ENCODE results near the gene COL4A3.
A peak's percentile ranks its signal among the peaks of the same experiment; 100 is the strongest.
"Not testable (repeated sequence)": the region's sequence is repeated elsewhere in the genome, so short reads cannot be mapped to it uniquely, and the experiment has no call there.

COL4A3 gene

DNA sequence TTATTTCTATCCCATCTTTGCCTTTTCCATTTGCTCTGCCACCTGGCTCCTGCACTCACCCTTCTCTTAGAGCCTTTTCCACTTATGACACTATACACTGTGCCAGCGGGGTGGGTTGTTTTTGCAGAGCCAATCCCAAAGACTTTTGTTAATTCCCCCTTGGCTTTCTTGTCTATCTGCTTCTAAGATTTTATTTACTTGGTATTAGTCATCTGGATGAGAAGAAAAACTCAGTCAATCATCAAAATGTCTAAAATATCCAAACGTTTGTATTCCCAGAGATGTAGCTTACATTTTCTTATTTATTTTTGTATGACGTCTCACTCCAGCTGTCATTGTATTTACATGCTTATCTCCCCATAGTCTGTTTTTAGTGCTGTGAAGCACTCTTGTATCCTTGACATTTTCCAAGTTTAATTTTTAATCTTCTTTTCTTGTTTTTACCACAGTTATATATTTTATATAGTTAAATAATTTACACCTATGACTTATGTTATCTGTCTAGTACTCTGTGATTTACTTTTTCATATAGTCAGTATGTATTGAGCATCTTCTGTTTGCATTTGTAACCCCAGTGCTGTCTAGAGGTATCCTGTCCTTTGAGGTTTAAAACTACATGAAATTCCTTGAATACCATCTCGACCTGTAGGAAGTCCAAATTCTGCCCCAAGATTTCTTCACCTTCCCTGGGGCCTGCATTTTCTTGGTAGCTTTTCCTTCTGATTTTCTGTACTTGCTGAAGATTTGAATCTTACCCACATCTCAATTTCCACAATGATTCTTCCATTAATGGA lies 55.1 kb downstream of the COL4A3 start:
- no peak for DNase-seq

DNA sequence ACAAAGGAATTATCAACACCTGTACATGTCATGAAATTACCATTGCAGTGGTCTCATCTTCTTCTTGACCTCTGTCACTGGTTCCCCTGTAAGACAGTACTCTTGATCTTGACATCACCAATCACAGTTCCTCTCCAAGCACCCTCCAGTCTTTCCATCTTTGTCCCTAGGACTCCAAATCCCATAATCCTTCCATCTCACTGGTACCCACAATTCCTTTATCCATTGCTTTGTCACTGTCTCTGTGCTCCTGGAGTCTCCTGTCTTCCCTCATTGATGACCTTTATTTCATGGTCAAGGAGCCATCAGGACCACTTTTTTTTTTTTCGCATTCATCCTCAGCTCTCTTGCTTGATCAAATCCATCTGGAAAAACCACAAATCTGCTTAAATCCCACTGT lies 56.7 kb downstream of the COL4A3 start:
- no peak for DNase-seq

DNA sequence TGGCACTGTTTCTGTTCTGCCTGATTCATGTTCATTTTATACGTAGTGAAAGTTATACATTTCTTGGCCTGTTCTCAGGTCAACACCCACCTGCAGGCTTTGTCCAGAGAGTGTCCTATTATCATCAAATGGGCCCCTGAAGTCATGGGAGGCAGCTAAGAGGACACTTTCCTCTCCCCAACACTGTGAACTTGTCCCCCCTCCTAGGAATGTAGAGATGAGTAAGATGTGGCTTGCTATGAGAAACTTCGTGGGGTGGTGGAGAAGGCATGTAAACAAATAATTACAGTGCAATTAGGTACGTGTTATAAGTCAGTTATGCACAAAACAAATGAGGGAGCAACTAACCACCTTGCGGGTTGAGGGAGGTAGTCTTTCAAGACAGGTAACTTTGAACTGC lies 57.9 kb downstream of the COL4A3 start:
- no peak for DNase-seq

DNA sequence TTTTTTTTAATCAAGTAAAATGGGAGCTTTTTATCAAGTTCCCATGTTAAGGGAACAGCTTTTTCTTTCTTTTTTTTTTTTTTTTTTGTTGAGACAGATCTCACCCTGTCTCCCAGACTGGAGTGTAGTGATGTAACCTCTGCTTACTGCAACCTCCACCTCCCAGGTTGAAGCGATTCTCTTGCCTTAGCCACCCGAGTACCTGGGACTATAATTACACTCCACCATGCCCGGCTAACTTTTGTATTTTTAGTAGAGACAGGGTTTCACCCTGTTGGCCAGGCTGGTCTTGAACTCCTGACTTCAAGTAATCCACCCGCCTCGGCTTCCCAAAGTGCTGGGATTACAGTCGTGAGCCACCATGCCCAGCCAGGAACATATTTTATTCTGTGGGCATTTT lies 61.2 kb downstream of the COL4A3 start:
- not testable (repeated sequence) for DNase-seq

DNA sequence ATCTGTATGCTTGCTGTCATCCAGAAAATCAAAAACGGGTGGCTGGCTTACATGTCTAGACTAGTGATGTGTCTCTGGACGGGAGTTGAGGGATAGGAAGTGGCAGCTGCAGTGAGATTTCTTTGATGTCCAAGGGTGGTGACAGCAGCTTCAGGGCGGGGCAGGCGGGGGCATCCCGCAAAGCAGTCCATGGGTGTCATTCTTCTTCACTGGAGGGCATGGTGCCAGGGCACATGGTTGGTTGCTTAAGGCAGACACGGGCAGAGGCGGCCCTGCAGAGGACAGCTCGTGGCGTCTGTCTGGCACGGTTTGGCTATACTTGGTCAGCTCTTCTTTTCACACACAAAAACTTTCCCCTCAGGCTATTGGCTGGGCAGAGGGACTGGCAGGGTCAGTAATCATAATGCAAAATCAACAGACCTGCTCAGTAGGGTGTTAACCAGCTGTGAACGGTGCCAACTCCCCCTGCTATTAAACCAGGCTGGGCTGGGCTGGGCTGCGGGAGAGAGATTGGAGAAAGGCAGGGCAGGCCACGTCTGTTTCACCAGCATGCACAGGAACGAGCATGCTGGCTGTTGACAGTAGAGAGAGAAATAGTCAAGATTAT lies 63.7 kb downstream of the COL4A3 start:
- no peak for DNase-seq

DNA sequence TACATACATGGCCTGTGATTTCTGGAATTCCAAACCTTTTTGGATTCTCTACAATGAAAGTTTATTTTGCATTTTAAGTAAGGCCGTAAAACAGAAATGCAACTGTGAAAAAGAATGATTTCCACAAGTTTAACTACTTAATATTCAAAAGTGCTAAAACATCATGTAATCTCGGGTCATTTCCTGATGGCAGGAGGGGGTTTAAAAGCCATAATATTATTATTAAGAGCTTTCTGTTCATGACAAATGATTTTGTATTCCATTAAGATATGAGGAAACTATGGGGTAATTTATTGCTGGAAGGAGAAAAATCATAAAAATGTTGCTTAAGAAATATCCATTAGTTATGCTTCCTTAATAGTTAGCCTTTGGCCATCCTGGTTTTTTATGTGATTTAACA lies 65.7 kb downstream of the COL4A3 start:
- no peak for DNase-seq

DNA sequence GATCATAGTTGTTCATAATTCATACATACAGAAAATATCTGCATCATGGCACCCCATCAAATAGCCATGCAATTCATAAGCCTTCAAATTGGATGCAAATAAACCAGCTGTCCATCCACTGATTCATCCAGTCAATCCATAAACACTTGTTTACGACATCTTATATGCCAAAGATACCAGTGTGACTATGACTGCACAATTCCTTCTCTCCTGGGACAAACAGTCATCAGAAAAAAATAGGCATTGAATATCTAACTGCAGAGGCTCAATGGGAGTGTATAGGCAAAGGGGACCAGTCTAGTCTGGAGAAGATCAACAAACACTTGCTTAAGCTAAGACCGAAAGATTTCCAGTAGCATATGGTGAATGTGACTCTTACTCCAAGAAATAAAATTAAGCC lies 70.0 kb downstream of the COL4A3 start:
- DNase-seq = no peak

DNA sequence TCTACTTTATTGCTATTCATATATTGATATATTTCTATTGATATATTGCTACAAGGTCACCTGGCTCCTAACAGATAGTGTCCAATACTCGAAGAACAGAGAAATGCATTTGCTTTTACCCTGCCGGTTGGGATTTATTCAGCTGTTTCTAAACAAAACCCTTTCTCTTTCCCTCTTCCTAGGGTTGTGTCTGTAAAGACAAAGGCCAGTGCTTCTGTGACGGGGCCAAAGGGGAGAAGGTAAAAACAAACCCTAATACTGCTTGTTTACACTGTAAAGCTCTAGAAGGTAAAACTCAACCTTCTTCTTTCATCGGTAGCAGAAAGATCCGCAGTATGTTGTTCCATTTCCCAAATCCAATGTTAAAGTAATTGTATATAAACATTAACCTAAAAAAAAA lies 73.4 kb downstream of the COL4A3 start:
- no peak for DNase-seq

DNA sequence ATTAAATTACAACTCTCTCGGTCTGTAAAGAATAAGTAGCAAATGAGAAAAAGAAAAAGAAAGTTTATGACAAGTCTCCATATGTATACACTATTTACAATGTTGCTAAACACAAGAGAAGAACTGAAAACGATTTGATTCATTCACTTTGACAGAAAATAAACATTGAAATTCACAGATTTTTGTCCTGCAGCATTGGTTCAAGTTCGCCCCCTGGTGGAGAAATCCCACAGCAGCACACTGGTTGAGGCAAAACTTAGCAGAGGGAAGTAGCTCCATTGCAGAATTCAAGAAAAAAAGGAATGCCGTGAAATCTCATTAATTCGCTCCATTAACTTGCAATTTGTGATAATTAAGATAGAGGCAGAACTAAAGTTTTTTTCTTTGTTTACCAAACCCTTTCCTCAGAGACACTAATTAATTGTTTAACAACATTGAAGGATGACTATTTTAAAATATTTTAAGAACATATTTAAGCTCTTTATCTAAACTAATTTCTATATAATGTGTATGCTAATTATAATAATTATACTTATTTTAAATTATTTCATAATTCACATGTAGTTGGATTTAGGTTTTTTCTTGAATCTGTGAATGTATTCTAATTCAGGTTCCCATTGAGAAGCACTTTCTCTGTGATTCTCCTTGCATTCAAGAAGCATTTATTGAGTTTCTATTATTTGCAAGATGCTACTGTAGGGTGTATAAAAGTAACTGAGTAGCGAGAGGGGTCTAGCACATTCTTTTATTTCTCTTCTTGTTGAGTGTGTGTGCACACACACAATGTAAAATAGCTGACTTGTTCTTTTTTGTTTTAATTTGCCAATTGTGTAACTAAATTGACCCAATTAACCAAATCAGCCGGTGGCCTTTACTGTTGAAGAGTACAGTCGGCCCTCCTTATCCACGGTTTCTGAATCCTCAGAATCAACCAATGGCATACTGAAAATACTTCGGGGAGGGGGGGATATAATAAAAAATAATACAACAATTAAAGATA lies 74.1 kb downstream of the COL4A3 start:
- DNase-seq = peak; percentile 47

DNA sequence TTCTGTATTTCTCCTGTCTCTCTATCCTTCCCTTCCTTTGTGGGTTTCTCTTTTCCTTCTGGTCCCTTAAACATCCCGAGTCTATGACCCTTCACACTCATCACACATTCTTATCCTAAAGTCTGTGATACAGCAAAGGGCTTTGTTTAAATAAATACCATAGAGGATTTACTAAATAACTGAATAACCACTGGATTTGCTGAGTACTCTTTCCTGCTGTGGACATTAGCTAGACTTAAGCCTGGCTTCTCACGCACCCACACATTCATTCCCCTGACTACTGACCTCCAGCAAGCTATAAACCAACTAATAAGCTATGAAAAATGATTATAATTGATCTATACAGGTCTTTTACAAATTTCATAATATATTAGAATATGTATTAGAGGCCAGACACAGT lies 76.6 kb downstream of the COL4A3 start:
- DNase-seq = no peak

DNA sequence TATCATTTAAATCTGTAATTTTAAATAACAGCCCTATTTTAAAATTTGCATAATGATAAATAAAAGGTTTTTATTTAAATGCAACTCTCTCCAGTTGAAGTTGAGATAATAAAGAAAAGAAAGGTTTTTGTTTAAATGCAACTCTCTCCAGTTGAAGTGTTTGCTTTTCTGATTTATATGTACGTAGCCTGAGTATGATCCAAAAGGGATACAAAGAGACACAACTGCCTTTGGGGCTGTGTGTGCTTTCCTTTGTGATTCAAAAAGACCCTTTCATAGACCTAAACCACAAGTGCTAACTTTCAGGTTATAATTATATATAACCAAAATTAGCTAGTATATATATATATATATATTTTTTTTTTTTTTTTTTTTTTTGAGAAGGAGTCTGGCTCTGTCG lies 84.5 kb downstream of the COL4A3 start:
- no peak for DNase-seq

DNA sequence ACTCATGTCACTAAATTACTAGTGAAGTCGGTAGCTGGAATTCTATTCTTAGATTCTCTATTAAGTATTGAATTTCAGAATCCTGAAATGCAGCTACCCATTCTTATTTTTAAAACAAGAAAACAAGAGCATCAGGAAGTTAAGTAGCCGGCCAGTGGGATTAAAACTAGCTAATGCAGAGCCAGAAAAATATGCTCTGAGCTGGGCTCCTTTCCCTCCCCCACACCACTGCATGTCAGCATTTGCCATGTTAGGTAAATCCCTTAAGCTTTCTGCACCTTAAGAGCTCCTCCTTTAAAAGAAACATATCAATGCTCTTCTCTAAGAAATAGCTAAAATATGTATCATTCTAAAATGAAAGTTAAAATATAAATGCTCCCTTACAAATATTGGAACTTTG lies 88.4 kb downstream of the COL4A3 start:
- no peak for DNase-seq

DNA sequence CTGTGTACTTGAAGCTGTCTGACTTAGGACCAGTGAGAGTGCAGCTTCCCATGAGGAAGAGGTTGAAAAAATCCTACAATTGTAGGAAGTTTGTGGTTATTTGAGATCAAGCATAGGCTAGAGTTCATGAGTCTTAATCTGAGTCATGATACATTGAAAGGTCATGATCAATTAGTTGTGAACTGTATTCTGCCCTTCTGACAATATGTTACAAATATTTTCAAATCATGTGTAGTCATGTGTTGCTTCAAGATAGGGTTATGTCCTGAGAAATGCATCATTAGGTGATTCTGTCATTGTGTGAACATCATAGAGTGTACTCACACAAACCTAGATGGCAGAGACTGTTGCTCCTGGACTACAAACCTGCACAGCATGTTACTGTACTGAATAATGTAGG lies 92.2 kb downstream of the COL4A3 start:
- no peak for DNase-seq

DNA sequence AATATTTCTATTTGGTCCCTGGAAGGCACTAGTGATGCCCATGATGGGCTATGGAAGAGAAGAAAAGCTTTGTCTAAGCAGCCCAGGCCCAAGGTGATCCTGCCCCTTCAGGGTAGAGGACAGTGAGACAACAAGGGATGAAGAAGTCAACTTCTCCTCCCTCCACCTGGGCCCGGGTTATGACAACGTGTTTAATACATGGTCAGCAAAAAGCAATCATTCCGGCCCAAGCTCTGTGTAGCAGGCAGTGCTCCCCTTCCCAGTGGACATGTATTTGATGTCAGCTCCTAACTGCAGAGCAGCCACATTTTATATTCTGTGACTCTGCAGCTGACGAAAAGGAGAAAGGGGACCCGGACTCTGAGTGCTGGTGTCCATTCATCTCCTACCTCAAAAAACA lies 93.4 kb downstream of the COL4A3 start:
- no peak for DNase-seq

DNA sequence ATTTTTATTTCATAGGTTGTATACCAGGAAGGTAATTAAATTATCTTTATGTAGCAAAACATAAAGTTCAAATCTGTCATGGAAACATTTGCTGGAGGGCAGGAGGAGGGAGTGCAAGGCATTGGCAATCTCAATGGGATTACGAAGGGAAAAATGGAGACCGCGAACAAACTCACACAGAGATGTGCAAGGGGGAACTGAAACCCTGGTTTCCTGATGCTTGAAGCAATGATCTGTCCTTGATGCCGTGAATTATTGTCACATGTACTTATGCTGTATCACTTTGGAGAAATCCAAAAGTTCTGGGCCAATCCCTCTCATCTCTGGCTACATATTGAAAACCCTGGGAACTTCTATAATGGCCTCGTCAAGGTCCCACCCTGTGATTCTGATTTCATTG lies 95.6 kb downstream of the COL4A3 start:
- no peak for DNase-seq

DNA sequence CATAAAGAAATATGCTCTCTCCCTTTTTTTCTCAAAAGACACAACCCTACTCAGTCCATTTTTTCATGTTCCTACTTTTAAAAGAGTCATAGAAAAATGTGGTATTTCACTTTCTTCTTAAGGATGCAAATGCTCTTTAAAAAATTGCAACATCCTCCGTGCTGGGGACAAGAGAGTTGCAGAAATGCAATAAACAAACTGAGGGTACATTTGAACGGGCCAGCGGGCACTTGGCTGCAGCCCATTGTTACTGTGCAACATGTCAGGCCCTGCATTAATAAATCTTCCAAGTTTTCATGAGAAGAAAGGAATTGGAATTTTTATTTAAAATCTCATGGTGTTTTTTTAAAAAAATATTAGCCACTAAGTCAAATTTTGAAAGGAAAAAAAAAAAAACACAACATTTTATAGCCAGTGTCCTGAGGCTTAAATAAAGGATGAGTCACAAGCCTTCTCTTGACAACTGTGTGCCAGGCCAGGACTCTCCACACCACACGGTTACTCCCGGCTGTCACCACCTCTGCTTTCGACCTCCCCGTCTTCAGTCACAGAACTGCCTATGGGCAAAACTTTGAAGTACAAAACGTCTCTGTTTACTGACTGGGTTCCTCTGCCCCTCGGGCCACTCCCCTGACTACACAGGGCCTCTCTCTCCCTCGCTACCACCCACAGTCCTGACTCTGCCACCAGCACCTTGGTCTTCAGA lies 103.1 kb downstream of the COL4A3 start:
- no peak for DNase-seq

DNA sequence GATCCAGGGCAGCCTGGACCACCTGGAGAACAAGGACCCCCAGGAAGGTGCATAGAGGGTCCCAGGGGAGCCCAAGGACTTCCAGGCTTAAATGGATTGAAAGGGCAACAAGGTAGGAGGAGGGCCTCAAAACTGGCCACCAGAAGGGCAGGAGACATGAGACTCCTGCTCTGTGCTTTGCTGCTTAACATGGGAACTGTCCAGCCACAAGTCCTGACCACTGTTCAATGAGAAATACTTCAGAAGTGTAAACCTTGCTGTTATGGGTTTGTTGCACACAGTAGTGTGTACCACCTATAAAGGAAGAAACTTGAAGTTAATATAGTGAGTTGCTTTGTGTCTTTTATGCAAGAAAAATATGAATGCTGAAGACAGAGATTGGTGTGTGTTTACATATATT lies 116.5 kb downstream of the COL4A3 start:
- DNase-seq = no peak

DNA sequence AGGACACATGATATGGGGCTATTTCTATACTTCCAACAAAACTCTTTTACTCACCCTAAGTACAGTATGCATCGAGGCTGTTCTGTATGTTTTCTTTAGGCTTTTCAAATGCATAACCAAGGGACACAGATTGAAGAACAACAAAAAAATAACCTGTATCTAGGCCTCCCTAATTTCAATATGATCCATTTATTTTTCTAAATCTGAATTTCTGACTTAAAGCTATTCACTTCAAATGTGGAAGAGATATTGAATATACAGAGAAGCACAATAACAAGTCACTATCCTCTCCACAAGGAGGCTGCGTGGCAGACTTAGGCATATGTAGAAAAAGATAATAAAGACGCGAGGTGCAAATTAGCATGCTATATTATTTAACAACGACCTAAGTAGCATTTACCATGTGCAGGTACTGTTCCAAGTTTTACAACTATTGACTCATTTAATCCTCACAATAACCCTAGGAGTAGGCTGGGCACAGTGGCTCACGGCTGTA lies 121.4 kb downstream of the COL4A3 start:
- no peak for DNase-seq

DNA sequence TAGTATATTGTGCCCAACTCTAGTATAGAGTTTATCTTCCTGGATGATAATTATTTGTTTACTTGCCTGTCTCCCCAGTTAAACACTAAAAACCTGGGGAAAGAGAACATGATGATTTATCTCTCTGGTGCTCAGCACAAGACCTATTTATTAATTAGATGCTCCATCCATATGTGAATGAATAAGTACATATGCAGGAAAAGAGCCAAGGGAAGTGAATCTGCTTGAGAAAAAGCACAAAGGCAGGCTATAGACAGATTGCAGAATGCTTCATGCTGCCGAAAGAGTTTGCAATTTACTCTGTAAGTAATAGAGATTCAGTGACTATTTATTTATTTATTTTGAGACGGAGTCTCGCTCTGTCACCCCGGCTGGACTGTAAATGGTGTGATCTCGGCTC lies 123.3 kb downstream of the COL4A3 start:
- no peak for DNase-seq

DNA sequence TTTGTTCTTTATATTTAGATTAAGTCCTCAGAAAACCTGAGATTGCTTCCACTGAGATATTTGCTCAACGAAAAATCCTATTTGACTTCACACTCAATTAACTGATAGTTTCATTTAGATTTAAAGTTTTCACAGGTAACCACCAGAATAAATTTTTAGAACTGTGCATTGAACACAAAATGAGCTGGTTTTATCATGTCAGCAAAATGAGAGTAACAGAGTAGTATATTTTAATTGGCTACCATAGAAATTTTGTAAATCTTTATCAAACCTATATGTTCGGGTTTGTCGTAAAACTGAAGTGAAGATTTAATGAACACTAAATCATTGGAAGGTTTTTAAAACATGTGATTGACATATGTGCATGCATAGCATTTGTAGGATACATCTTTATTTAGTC lies 127.9 kb downstream of the COL4A3 start:
- DNase-seq = no peak

DNA sequence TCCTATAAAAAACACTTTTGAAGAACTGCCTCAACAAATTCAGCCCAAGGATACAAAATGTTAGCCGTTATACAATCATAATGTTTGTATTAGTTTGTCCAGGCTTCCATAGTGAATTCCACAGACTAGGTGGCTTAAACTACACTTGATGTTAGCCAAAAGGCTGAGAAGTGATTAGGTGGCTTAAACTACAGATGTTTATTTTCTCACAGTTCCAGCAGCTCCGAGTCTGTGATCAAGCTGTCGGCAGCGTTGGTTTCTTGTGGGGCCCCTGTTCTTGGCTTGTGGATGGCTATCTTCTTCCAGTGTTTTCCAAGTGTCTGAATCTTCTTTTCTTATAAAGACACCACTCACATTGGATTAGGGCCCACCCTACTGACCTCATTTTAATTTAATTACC lies 129.1 kb downstream of the COL4A3 start:
- no peak for DNase-seq

DNA sequence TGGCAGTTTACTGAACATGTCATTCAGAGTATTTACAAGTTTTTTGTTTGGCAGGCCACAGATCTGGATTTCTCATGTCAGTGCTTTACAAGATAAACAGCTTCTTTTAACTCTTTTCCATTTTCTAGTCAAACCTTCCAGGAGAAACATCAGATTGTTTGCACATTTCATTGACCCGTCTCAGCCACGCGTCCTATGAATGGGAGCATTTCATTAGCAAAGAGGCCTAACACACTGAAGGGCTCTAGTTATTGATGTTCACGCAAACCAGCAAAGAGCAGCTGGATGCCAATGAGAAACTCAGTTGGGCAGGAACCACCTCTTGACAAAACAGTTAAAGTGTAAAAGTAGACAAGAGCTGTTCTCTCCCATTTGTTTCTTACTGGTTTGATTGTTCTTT lies 131.4 kb downstream of the COL4A3 start:
- no peak for DNase-seq
